HEK293 (cell line): ENCODE results near the gene RASD2.
A peak's percentile ranks its signal among the peaks of the same experiment; 100 is the strongest.

Source experiments
- CTCF ChIA-PET: fragments of 350-600 bp; formaldehyde crosslinking; extraction: SDS; loops from one replicate; lab custom pipeline; 2021; ENCODE audit warnings: antibody characterized with exemption; lab: Yijun Ruan, JAX
- POLR2A ChIA-PET: fragments of 300-600 bp; formaldehyde crosslinking; extraction: SDS; loops from one replicate; lab custom pipeline; 2020; ENCODE audit warnings: antibody characterized with exemption, inconsistent platforms; lab: Yijun Ruan, JAX
- H3K27ac ChIP-seq: fragments of 200-500 bp; sonication (Bioruptor generic); 2 replicates; pipeline ENCODE4 v1.5.1; 2014; ENCODE audit warnings: low read depth, low read length, control low read depth, inconsistent platforms; ENCODE audit errors: extremely low read depth
- H3K36me3 ChIP-seq, 2 experiments: fragments of 200-500 bp in 1 of 2; sonication (Bioruptor generic) in 1 of 2; 1 replicate in 1 of 2; 2 replicates in 1 of 2; pipeline ENCODE4 v1.5.1; 2014 to 2017; ENCODE audit warnings: inconsistent platforms in 2 of 2, low read length in 2 of 2; ENCODE audit not compliant: control insufficient read depth in 2 of 2, insufficient read depth in 1 of 2
- H3K4me1 ChIP-seq: fragments of 200-500 bp; sonication (Bioruptor generic); 2 replicates; pipeline ENCODE4 v1.5.1; 2014; ENCODE audit warnings: mild to moderate bottlenecking, low read length, inconsistent platforms; ENCODE audit not compliant: control insufficient read depth, insufficient read depth
- H3K4me3 ChIP-seq: 2 replicates; pipeline ENCODE4 v1.5.1; 2011; ENCODE audit warnings: low read depth, mild to moderate bottlenecking, control low read depth, low read length, moderate library complexity
- H3K9me3 ChIP-seq: fragments of 200-500 bp; sonication (Bioruptor generic); 2 replicates; pipeline ENCODE4 v1.5.1; 2014; ENCODE audit warnings: low read depth, low read length, inconsistent platforms; ENCODE audit not compliant: control insufficient read depth, insufficient read depth
- KLF9 ChIP-seq: fragments of 450-650 bp; formaldehyde crosslinking; IDR thresholded peaks from 2 replicates; pipeline ENCODE4 v1.5.1; 2016; ENCODE audit warnings: missing biosample characterization, missing genetic modification characterization, low read depth
- MEIS1 ChIP-seq: sonication (generic); formaldehyde crosslinking; IDR thresholded peaks from 2 replicates; pipeline ENCODE4 v1.8.1; 2022; ENCODE audit warnings: missing genetic modification reagents, mild to moderate bottlenecking, borderline replicate concordance
- MYNN ChIP-seq: fragments of 450-650 bp; formaldehyde crosslinking; IDR thresholded peaks from 2 replicates; pipeline ENCODE4 v1.5.1; 2016; ENCODE audit warnings: missing biosample characterization, missing genetic modification characterization, borderline replicate concordance
- OVOL3 ChIP-seq: fragments of 450-650 bp; formaldehyde crosslinking; IDR thresholded peaks from 2 replicates; pipeline ENCODE4 v1.5.1; 2016; ENCODE audit warnings: missing biosample characterization, missing genetic modification characterization
- RBAK ChIP-seq: fragments of 450-650 bp; formaldehyde crosslinking; IDR thresholded peaks from 2 replicates; pipeline ENCODE4 v1.5.1; 2016; ENCODE audit warnings: missing biosample characterization, missing genetic modification characterization
- ZBTB20 ChIP-seq: fragments of 450-650 bp; formaldehyde crosslinking; IDR thresholded peaks from 2 replicates; pipeline ENCODE4 v1.5.1; 2016; ENCODE audit warnings: missing biosample characterization, missing genetic modification characterization
- ZBTB26 ChIP-seq: fragments of 450-650 bp; formaldehyde crosslinking; optimal IDR thresholded peaks from 2 replicates; pipeline ENCODE3; 2016; ENCODE audit warnings: missing biosample characterization, mild to moderate bottlenecking, missing genetic modification characterization
- ZBTB48 ChIP-seq: fragments of 450-650 bp; formaldehyde crosslinking; IDR thresholded peaks from 2 replicates; pipeline ENCODE4 v1.5.1; 2016; ENCODE audit warnings: missing biosample characterization, missing genetic modification characterization
- ZIC2 ChIP-seq: fragments of 450-650 bp; formaldehyde crosslinking; IDR thresholded peaks from 2 replicates; pipeline ENCODE4 v1.5.1; 2016; ENCODE audit warnings: missing biosample characterization, missing genetic modification characterization
- ZNF132 ChIP-seq: fragments of 450-650 bp; formaldehyde crosslinking; IDR thresholded peaks from 2 replicates; pipeline ENCODE4 v1.5.1; 2017; ENCODE audit warnings: missing biosample characterization, missing genetic modification characterization, borderline replicate concordance
- ZNF2 ChIP-seq: fragments of 450-650 bp; formaldehyde crosslinking; IDR thresholded peaks from 2 replicates; pipeline ENCODE4 v1.5.1; 2016; ENCODE audit warnings: missing biosample characterization, missing genetic modification characterization
- ZNF202 ChIP-seq: fragments of 450-650 bp; formaldehyde crosslinking; IDR thresholded peaks from 2 replicates; pipeline ENCODE4 v1.5.1; 2016; ENCODE audit warnings: missing biosample characterization, missing genetic modification characterization, borderline replicate concordance
- ZNF26 ChIP-seq: fragments of 450-650 bp; formaldehyde crosslinking; IDR thresholded peaks from 2 replicates; pipeline ENCODE4 v1.5.1; 2016; ENCODE audit warnings: missing biosample characterization, missing genetic modification characterization
- ZNF302 ChIP-seq: fragments of 450-650 bp; formaldehyde crosslinking; IDR thresholded peaks from 2 replicates; pipeline ENCODE4 v1.5.1; 2016; ENCODE audit warnings: missing biosample characterization, missing genetic modification characterization, low read depth
- ZNF350 ChIP-seq: fragments of 450-650 bp; formaldehyde crosslinking; IDR thresholded peaks from 2 replicates; pipeline ENCODE4 v1.5.0; 2017; ENCODE audit warnings: missing biosample characterization, mild to moderate bottlenecking, missing genetic modification characterization
- ZNF354C ChIP-seq: fragments of 450-650 bp; formaldehyde crosslinking; IDR thresholded peaks from 2 replicates; pipeline ENCODE4 v1.5.1; 2016; ENCODE audit warnings: missing biosample characterization, missing genetic modification characterization, low read depth, borderline replicate concordance
- ZNF449 ChIP-seq: fragments of 450-650 bp; formaldehyde crosslinking; IDR thresholded peaks from 2 replicates; pipeline ENCODE4 v1.5.1; 2017; ENCODE audit warnings: missing biosample characterization, mild to moderate bottlenecking, missing genetic modification characterization, moderate library complexity
- ZNF473 ChIP-seq: fragments of 450-650 bp; formaldehyde crosslinking; IDR thresholded peaks from 2 replicates; pipeline ENCODE4 v1.5.1; 2017; ENCODE audit warnings: missing biosample characterization, missing genetic modification characterization
- ZNF580 ChIP-seq: fragments of 450-650 bp; formaldehyde crosslinking; IDR thresholded peaks from 2 replicates; pipeline ENCODE4 v1.5.1; 2016; ENCODE audit warnings: missing biosample characterization, missing genetic modification characterization
- ZNF626 ChIP-seq: fragments of 450-650 bp; sonication (Bioruptor Pico); formaldehyde crosslinking; IDR thresholded peaks from 2 replicates; pipeline ENCODE4 v1.5.1; 2018; ENCODE audit warnings: missing biosample characterization, missing genetic modification characterization, inconsistent platforms
- ZNF670 ChIP-seq: fragments of 450-650 bp; formaldehyde crosslinking; IDR thresholded peaks from 2 replicates; pipeline ENCODE4 v1.5.1; 2016; ENCODE audit warnings: missing biosample characterization, missing genetic modification characterization, low read depth
- ZNF701 ChIP-seq: fragments of 450-650 bp; formaldehyde crosslinking; IDR thresholded peaks from 2 replicates; pipeline ENCODE4 v1.5.1; 2016; ENCODE audit warnings: missing biosample characterization, missing genetic modification characterization
- ZNF76 ChIP-seq: fragments of 450-650 bp; formaldehyde crosslinking; IDR thresholded peaks from 2 replicates; pipeline ENCODE4; 2016; ENCODE audit warnings: low read depth, missing biosample characterization, missing genetic modification characterization, borderline replicate concordance
- ZNF768 ChIP-seq: fragments of 450-650 bp; formaldehyde crosslinking; IDR thresholded peaks from 2 replicates; pipeline ENCODE4 v1.5.1; 2018; ENCODE audit warnings: missing biosample characterization, mild to moderate bottlenecking, missing genetic modification characterization
- ZSCAN5A ChIP-seq: fragments of 450-650 bp; formaldehyde crosslinking; IDR thresholded peaks from 2 replicates; pipeline ENCODE4 v1.5.1; 2016; ENCODE audit warnings: missing biosample characterization, missing genetic modification characterization

RASD2 gene

GRCh38 chr22:35552846-35553245 lies 12.2 kb downstream of the RASD2 start:
- TF ChIP-seq ZNF76 (tag by site-specific recombination) (no peak), ZNF670 (tag by site-specific recombination) (no peak), ZSCAN5A (tag by site-specific recombination) (peak; percentile 75; the same call in 1 of the 2 replicates), ZBTB26 (peak; percentile 18), ZNF132 (no peak), MYNN (tag by site-specific recombination) (no peak)
- CTCF ChIA-PET, result interaction anchor here (0.6 to 3.7 kb wide), 3 partner anchors 12 to 30 kb away, joined by 3 to 26 read pairs (median 9); partner anchors contain the start of gene RASD2
- Histone ChIP-seq H3K4me3 (no peak overlapping the region), H3K36me3 (no peaks in the 10 kb centered on the region), H3K27ac (no peak overlapping the region), H3K4me1 (no peaks in the 10 kb centered on the region; the same call in 1 of the 2 replicates), H3K9me3 (no peaks in the 10 kb centered on the region)
- POLR2A ChIA-PET, result interaction anchor here (0.6 to 2.3 kb wide), 3 partner anchors 12 to 954 kb away, joined by 3 to 11 read pairs (median 3); partner anchors contain the start of genes FOXRED2 and RASD2

- ChIA-PET CTCF (interaction anchor here (0.6 to 3.7 kb wide), 3 partner anchors 13 to 30 kb away, joined by 3 to 26 read pairs (median 9); partner anchors contain the start of gene RASD2), POLR2A (interaction anchor here (1.4 to 2.3 kb wide), 2 partner anchors 12 to 123 kb away, joined by 3 to 11 read pairs; partner anchors contain the start of gene RASD2)
- Histone ChIP-seq H3K9me3 (no peaks in the 10 kb centered on the region), H3K4me3 (no peak overlapping the region), H3K4me1 (no peaks in the 10 kb centered on the region; the same call in 1 of the 2 replicates), H3K36me3 (no peaks in the 10 kb centered on the region), H3K27ac (no peak overlapping the region)
- TF ChIP-seq ZBTB48 (tag by site-specific recombination) (no peak), ZNF626 (tag by site-specific recombination) (no peak), MEIS1 (CRISPR knock-in tag) (no peak), ZNF350 (tag by site-specific recombination) (no peak), ZNF768 (tag by site-specific recombination) (peak; percentile 62; the same call in 1 of the 2 replicates), ZNF354C (tag by site-specific recombination) (no peak), ZNF701 (tag by site-specific recombination) (no peak)
These were observed 12.7 kb downstream of the RASD2 start for GRCh38 chr22:35553341-35553740.

GRCh38 chr22:35554297-35554845 lies 13.7 kb downstream of the RASD2 start:
- Histone ChIP-seq H3K27ac (no peak overlapping the region), H3K9me3 (no peaks in the 10 kb centered on the region), H3K4me1 (no peaks in the 10 kb centered on the region; the same call in 1 of the 2 replicates), H3K36me3 (no peaks in the 10 kb centered on the region), H3K4me3 (no peak overlapping the region)
- ChIA-PET POLR2A (interaction anchor here (0.6 to 2.3 kb wide), 2 partner anchors 12 to 13 kb away, joined by 3 to 11 read pairs; partner anchors contain the start of gene RASD2), CTCF (interaction anchor here (0.6 to 2.8 kb wide), 2 partner anchors 29 to 124 kb away, joined by 3 to 9 read pairs; no protein-coding TSS in a partner anchor)
- TF ChIP-seq ZNF580 (tag by site-specific recombination) (no peak), ZNF302 (tag by site-specific recombination) (no peak), ZNF2 (tag by site-specific recombination) (no peak), ZNF26 (tag by site-specific recombination) (no peak), ZNF449 (tag by site-specific recombination) (no peak), ZNF473 (tag by site-specific recombination) (no peak), RBAK (tag by site-specific recombination) (no peak), ZIC2 (tag by site-specific recombination) (peak; percentile 39), OVOL3 (tag by site-specific recombination) (no peak), ZNF76 (tag by site-specific recombination) (no peak), KLF9 (tag by site-specific recombination) (0 out of 2 replicates have a peak, but pooled peaks have one; percentile 35), ZNF202 (tag by site-specific recombination) (no peak), ZBTB20 (tag by site-specific recombination) (no peak)
